ENCODE data around the gene PIRT.

The PIRT gene

DNA sequence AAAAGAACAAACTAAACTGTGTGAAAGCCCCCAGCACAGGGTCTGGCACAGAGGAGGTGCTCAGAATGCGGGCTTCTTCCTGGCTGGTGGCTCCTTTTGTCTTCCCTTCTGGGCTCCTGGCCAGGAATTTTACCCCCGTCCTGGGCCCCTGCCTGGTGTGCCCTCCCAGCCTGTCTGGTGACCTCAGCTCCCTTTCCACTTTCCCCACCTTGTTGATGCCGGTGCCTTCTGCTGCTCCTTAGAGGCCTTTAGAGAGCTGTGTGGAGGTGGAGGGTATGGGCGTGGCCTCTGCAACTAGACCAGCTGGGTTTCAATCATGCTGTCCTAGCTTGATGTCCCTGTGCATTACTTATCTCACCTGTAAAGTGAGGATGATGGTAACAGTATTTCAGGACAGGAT lies 16.8 kb downstream of the PIRT start:
- Histone ChIP-seq H3K4me3 (ENCODE audit: low read depth, low read length) (no peak overlapping the region), H3K9ac (ENCODE audit: low read length) (no peak overlapping the region), H3K27ac (ENCODE audit: low read depth, low read length) (no peak overlapping the region), H3K36me3 (ENCODE audit: control insufficient read depth, insufficient read depth, low read length) (no peaks in the 10 kb centered on the region), H3K27me3 (ENCODE audit: control insufficient read depth, insufficient read depth, low read length) (no peaks in the 10 kb centered on the region), H3K4me1 (ENCODE audit: control insufficient read depth, insufficient read depth, low read length) (peaks cover 7% of the 10 kb centered on the region; the same call in 1 of the 2 replicates), H3K9me3 (ENCODE audit: control insufficient read depth, insufficient read depth, low read depth, low read length) (no peaks in the 10 kb centered on the region)

DNA sequence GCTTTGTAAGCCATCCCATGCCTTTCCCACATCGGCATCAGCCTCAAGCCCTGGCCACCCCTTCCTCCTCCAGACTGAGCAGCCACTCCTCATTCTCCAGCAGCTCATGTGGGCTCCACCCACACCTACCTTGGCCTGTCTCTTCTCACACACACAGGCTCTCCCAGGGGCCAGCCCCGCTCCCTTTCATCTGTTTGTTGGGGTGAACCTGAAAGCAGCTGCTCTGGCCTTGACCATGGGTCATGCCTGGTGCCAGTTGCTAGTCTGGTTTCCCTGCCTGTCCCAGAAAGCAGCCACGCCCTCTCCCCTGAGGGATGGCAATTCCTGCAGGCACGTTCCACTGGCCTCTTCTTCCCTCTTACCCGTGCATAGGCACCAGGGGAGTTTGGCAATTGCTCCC lies 22.6 kb downstream of the PIRT start:
- Histone ChIP-seq H3K9me3 (ENCODE audit: control insufficient read depth, insufficient read depth, low read depth, low read length) (no peaks in the 10 kb centered on the region), H3K36me3 (ENCODE audit: control insufficient read depth, insufficient read depth, low read length) (no peaks in the 10 kb centered on the region), H3K27me3 (ENCODE audit: control insufficient read depth, insufficient read depth, low read length) (no peaks in the 10 kb centered on the region), H3K9ac (ENCODE audit: low read length) (no peak overlapping the region), H3K4me3 (ENCODE audit: low read depth, low read length) (no peak overlapping the region), H3K27ac (ENCODE audit: low read depth, low read length) (no peak overlapping the region), H3K4me1 (ENCODE audit: control insufficient read depth, insufficient read depth, low read length) (no peaks in the 10 kb centered on the region)

DNA sequence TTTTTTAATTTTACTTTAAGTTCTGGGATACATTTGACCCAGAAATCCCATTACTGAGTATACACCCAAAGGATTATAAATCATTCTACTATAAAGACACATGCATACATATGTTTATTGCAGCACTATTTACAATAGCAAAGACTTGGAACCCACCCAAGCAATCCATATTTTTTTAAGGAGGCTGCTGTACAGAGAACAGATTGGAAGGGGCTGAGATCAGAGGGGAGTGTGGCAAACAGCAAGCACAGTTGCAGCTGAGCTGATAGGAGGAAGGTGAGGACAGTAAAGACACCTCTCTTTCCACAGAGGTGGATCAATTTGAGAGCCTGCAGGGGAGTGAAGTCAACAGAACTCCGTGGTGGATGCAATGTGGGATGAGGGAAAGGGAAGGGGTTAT lies 23.8 kb downstream of the PIRT start:
- Histone ChIP-seq H3K4me1 (ENCODE audit: control insufficient read depth, insufficient read depth, low read length) (no peaks in the 10 kb centered on the region), H3K27ac (ENCODE audit: low read depth, low read length) (no peak overlapping the region), H3K4me3 (ENCODE audit: low read depth, low read length) (no peak overlapping the region), H3K9ac (ENCODE audit: low read length) (no peak overlapping the region), H3K36me3 (ENCODE audit: control insufficient read depth, insufficient read depth, low read length) (no peaks in the 10 kb centered on the region), H3K9me3 (ENCODE audit: control insufficient read depth, insufficient read depth, low read depth, low read length) (no peaks in the 10 kb centered on the region), H3K27me3 (ENCODE audit: control insufficient read depth, insufficient read depth, low read length) (no peaks in the 10 kb centered on the region)

DNA sequence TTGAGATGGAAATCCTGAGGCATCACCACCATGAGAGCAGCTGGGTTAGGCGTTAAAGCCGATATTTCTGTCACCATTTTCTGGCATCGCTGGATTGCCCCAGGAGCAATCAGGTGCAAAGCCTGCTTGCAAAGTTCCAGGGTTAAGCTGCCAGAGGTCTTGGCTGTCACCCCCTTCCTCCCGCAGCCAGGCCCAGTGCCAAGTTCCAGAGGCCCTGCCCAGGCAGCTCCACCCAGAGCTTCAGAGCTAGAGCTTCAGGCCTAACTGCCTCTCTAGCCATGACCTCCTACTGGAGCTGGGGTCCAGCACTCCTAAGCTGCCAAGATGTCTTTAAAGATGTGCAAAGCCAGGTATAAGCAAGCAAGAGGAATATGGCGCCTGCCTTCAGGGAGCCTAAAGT lies 25.2 kb downstream of the PIRT start:
- Histone ChIP-seq H3K9me3 (ENCODE audit: control insufficient read depth, insufficient read depth, low read depth, low read length) (no peaks in the 10 kb centered on the region), H3K4me1 (ENCODE audit: control insufficient read depth, insufficient read depth, low read length) (no peaks in the 10 kb centered on the region), H3K36me3 (ENCODE audit: control insufficient read depth, insufficient read depth, low read length) (no peaks in the 10 kb centered on the region)

DNA sequence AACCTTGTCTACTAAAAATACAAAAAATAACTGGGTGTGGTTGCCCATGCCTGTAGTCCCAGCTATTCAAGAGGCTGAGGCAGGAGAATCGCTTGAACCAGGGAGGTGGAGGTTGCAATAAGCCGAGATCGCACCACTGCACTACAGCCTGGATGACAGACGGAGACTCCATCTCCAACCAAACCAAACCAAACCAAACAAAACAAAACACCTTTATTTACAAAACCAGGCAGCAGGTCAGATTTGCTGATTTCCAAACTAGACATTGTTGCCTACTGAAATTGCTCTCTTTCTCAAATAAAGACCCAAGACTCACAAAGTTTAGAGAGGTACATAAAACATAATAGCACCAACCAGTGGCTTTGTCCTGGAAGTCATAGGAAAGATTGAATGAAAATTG lies 28.3 kb downstream of the PIRT start:
- Histone ChIP-seq H3K27me3 (ENCODE audit: control insufficient read depth, insufficient read depth, low read length) (no peaks in the 10 kb centered on the region), H3K4me1 (ENCODE audit: control insufficient read depth, insufficient read depth, low read length) (no peaks in the 10 kb centered on the region; the same call in 1 of the 2 replicates), H3K27ac (ENCODE audit: low read depth, low read length) (no peak overlapping the region), H3K9me3 (ENCODE audit: control insufficient read depth, insufficient read depth, low read depth, low read length) (no peaks in the 10 kb centered on the region), H3K36me3 (ENCODE audit: control insufficient read depth, insufficient read depth, low read length) (no peaks in the 10 kb centered on the region), H3K9ac (ENCODE audit: low read length) (no peak overlapping the region), H3K4me3 (ENCODE audit: low read depth, low read length) (no peak overlapping the region)

More for the DNA sequence above, 25.2 kb downstream of the PIRT start:
- H3K27me3 ChIP-seq (ENCODE audit: control insufficient read depth, insufficient read depth, low read length) = no peaks in the 10 kb centered on the region
- H3K4me3 ChIP-seq (ENCODE audit: low read depth, low read length) = no peak overlapping the region
- H3K27ac ChIP-seq (ENCODE audit: low read depth, low read length) = no peak overlapping the region
- no peak overlapping the region for H3K9ac ChIP-seq (ENCODE audit: low read length)

DNA sequence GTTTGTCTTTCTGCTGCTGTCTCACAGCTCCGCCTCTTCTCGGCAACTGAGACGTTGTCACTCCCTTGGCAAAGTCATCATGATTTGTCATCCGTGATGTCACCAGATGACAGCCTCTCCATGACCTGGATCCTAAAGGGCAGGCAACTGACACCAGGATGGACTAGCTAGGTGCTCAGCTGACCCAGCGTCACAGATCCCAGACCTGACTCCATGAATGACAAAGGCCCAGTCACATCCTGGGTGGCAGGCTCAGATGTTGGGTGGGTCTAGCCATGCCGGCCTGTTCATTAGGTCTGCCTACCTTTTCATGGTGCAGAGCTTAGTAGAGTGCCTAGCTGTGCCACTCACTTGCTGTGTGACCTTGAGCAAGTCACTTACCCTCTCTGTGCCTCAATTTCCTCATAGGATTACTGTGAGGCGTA lies 30.2 kb downstream of the PIRT start:
- H3K4me1 ChIP-seq (ENCODE audit: control insufficient read depth, insufficient read depth, low read length) = no peaks in the 10 kb centered on the region; the same call in 1 of the 2 replicates
- no peaks in the 10 kb centered on the region for H3K36me3 ChIP-seq (ENCODE audit: control insufficient read depth, insufficient read depth, low read length)
- H3K4me3 ChIP-seq (ENCODE audit: low read depth, low read length) = no peak overlapping the region
- no peaks in the 10 kb centered on the region for H3K27me3 ChIP-seq (ENCODE audit: control insufficient read depth, insufficient read depth, low read length)
- no peaks in the 10 kb centered on the region for H3K9me3 ChIP-seq (ENCODE audit: control insufficient read depth, insufficient read depth, low read depth, low read length)
- no peak overlapping the region for H3K9ac ChIP-seq (ENCODE audit: low read length)
- H3K27ac ChIP-seq (ENCODE audit: low read depth, low read length) = no peak overlapping the region

DNA sequence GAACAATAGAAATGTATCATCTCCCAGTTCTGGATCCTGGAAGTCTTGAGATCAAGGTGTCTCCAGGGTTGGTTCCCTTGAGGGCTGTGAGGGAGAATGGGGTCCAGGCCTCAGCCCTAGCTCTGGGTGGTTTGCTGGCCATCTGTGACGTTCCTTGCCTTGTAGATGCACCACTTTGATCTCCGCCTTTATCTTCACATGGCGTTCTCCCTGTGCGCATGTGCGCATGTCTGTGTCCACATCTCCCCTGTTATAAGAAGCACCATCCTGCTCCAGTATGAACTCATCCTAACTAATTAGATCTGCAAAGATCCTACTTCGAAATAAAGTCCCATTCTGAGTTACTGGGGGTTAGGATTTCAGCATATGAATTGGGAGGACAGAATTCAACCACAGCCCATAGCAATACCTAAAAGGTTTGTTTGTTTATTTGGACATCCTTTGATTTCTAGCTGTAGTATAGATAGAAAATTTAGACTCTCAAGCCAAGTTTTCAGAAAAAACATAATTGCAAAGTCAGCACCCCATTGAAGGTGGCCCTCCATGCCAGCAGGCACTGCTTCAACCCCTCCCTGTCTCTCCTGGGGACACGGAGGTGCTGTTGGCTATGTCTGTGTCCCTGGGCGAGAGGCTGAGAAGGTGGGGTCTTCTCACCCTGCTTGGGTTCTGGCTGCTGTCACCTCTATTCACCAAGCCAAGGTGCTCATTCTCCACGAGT lies 31.2 kb downstream of the PIRT start:
- H3K9me3 ChIP-seq (ENCODE audit: control insufficient read depth, insufficient read depth, low read depth, low read length) = no peaks in the 10 kb centered on the region
- H3K4me1 ChIP-seq (ENCODE audit: control insufficient read depth, insufficient read depth, low read length) = no peaks in the 10 kb centered on the region; the same call in 1 of the 2 replicates
- no peak overlapping the region for H3K9ac ChIP-seq (ENCODE audit: low read length)
- no peak overlapping the region for H3K27ac ChIP-seq (ENCODE audit: low read depth, low read length)
- no peaks in the 10 kb centered on the region for H3K27me3 ChIP-seq (ENCODE audit: control insufficient read depth, insufficient read depth, low read length)
- no peak overlapping the region for H3K4me3 ChIP-seq (ENCODE audit: low read depth, low read length)
- no peaks in the 10 kb centered on the region for H3K36me3 ChIP-seq (ENCODE audit: control insufficient read depth, insufficient read depth, low read length)

DNA sequence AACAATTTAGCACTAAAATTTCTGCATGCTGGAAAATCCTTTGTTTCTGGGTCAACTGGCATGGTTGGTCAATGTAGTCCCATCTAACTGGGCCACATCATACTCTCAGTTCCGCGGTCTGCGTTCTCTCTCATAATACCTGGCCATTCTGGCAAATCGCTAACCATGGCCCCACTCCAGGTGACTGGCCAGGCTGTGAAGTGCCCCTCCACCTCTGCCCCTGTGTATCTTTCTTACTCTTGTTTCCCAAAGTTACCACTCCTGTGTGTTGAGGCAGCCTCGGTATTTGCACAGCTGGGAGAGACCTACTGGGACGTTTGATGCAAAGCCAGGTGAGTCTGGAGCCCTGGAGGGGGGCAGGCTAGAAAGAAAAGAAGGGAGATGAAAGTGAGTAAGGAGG lies 32.0 kb downstream of the PIRT start:
- Histone ChIP-seq H3K36me3 (ENCODE audit: control insufficient read depth, insufficient read depth, low read length) (no peaks in the 10 kb centered on the region), H3K27me3 (ENCODE audit: control insufficient read depth, insufficient read depth, low read length) (no peaks in the 10 kb centered on the region), H3K4me1 (ENCODE audit: control insufficient read depth, insufficient read depth, low read length) (no peaks in the 10 kb centered on the region; the same call in 1 of the 2 replicates), H3K27ac (ENCODE audit: low read depth, low read length) (no peak overlapping the region), H3K4me3 (ENCODE audit: low read depth, low read length) (no peak overlapping the region), H3K9ac (ENCODE audit: low read length) (no peak overlapping the region), H3K9me3 (ENCODE audit: control insufficient read depth, insufficient read depth, low read depth, low read length) (no peaks in the 10 kb centered on the region)

DNA sequence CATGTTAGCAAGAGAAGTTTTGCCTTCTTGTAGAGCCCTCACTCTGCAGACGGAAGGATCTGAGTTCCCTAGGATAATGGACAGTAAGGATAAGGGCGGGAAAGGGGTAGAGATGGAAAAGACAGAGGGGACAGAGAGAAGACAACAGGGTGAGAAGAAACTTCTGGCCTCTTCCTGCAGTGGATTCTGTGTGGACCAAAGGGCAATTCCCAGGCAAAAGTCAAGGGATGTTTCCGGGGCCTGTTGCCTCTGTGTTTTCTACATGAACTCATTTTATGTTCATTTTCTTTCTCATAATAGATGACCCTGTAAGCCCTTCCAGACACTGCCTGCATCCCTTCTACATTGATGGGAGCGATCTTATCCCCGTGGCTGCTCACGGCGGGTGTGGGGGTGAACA lies 33.3 kb downstream of the PIRT start:
- Histone ChIP-seq H3K9me3 (ENCODE audit: control insufficient read depth, insufficient read depth, low read depth, low read length) (no peaks in the 10 kb centered on the region), H3K27me3 (ENCODE audit: control insufficient read depth, insufficient read depth, low read length) (no peaks in the 10 kb centered on the region), H3K27ac (ENCODE audit: low read depth, low read length) (no peak overlapping the region), H3K9ac (ENCODE audit: low read length) (no peak overlapping the region), H3K36me3 (ENCODE audit: control insufficient read depth, insufficient read depth, low read length) (no peaks in the 10 kb centered on the region), H3K4me1 (ENCODE audit: control insufficient read depth, insufficient read depth, low read length) (no peaks in the 10 kb centered on the region; the same call in 1 of the 2 replicates), H3K4me3 (ENCODE audit: low read depth, low read length) (no peak overlapping the region)

DNA sequence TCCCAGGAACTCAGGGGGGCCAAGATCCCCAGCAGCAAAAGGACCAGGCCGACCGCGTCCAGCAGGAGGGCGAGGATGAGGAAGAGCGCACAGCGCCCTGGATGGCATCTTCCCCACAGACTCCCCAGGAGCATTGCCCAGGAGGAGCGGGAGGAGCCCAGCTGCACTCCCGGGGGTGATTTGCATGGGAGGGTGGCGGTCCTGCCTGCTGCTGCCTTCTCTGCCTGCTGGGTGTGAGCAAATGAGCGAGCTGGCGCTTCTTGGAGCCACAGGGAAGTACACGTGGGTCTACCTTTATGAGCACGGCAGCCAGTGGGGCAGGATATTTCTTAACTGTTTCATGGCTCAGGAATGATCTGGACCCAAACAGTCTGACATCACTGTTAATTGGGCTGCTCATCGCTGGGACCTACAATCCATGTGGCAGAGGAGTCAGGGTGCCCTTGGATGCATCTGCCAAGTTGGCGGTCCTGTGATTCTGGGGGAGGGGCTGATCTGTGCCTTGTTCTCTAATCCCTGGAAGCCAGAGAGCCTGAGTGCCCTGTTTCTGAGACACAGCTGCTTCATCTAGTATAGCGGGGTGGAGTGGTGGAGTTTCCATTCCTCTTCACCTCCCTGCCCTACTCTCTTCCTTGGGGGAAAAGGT lies 33.9 kb downstream of the PIRT start, which contains the start of gene TMEM238L:
TSS of gene TMEM238L (minus strand) at position 270 of the 646 bp plus-strand sequence. CDS start at position 134, 136 bp downstream.
- H3K27ac ChIP-seq (ENCODE audit: low read depth, low read length) = no peak within 1 kb of the TSS
- H3K36me3 ChIP-seq (ENCODE audit: control insufficient read depth, insufficient read depth, low read length) = no peaks in the 10 kb centered on the region
- H3K4me1 ChIP-seq (ENCODE audit: control insufficient read depth, insufficient read depth, low read length) = no peaks in the 10 kb centered on the region; the same call in 1 of the 2 replicates
- no peak within 1 kb of the TSS for H3K9ac ChIP-seq (ENCODE audit: low read length)
- H3K4me3 ChIP-seq (ENCODE audit: low read depth, low read length) = no peak within 1 kb of the TSS
- no peaks in the 10 kb centered on the region for H3K9me3 ChIP-seq (ENCODE audit: control insufficient read depth, insufficient read depth, low read depth, low read length)
- H3K27me3 ChIP-seq (ENCODE audit: control insufficient read depth, insufficient read depth, low read length) = no peaks in the 10 kb centered on the region

DNA sequence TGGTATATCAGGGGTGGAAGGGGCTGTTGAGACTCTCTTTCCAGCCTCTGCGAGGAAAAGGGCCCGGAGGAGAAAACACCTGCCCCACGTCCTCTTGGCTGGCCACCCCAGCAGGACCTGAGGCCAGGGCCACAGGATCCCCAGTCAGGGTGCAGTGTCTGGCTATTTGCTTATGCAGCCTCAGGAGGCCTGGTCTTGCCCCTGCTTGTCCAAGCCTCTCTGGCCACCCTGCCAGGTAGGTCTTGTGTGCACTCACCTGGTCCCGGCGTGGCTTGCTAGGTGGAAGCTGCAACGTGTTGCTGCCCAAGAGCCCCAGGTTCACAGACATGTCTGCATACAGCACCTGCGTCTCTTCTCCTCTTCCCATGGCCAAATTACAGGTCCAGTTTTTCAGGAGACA lies 34.5 kb downstream of the PIRT start:
- H3K4me1 ChIP-seq (ENCODE audit: control insufficient read depth, insufficient read depth, low read length) = peaks cover under 1% of the 10 kb centered on the region; the same call in 1 of the 2 replicates
- H3K27ac ChIP-seq (ENCODE audit: low read depth, low read length) = no peak overlapping the region
- no peaks in the 10 kb centered on the region for H3K27me3 ChIP-seq (ENCODE audit: control insufficient read depth, insufficient read depth, low read length)
- no peaks in the 10 kb centered on the region for H3K36me3 ChIP-seq (ENCODE audit: control insufficient read depth, insufficient read depth, low read length)
- no peak overlapping the region for H3K4me3 ChIP-seq (ENCODE audit: low read depth, low read length)
- H3K9ac ChIP-seq (ENCODE audit: low read length) = no peak overlapping the region
- no peaks in the 10 kb centered on the region for H3K9me3 ChIP-seq (ENCODE audit: control insufficient read depth, insufficient read depth, low read depth, low read length)

Measured in HUES6 (cell line).